ENCODE results near the gene TLE6. TPM values are rescaled to one million over a fixed set of nuclear protein-coding genes. Genes with fewer than 3 reads are reported as not detected.

TLE6 gene
- total and polyA plus RNA-seq, 10 of the 15 experiments (the other 5 are each of a cell fraction or from before 2014, with no cell fraction given) = 2.7 to 13.8 (median 6.4) TPM

- TF ChIP-seq ZNF592 (IDR thresholded peaks at IDR 0.05) (no peak), RB1 (IDR thresholded peaks at IDR 0.05; ENCODE audit: borderline replicate concordance) (no peak), LARP7 (IDR thresholded peaks at IDR 0.05) (no peak)
Measured at GRCh38 chr19:3015126-3016057, 38.0 kb downstream of the TLE6 start (continued).

DNA sequence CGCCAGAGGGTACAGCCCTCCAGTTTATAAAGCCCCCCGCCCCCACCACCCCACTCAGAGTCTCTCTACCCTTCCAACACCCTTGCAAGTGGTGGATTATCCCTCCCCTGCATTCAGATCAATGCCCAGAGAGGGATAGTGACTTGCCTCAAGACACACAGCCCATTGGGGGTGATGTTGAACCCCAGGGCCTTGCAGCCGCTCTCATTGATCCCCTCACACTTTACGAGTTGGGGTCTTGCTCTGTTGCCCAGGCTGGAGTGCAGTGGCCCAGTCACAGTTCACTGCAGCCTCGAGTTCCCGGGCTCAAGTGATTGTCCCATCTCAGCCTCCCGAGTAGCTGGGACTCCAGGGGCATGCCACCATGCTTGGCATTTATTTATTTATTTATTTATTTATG lies 40.6 kb downstream of the TLE6 start:
- ATAC-seq (no peak), DNase-seq (ENCODE audit: low read depth, low spot score) (no peak), FAIRE-seq (no peak)
- no peaks in the 10 kb centered on the region for H3K79me2 ChIP-seq (ENCODE audit: control insufficient read depth, insufficient read depth, low read length)
- no peaks in the 10 kb centered on the region for H4K20me1 ChIP-seq (ENCODE audit: control insufficient read depth, insufficient read depth)
- no peaks in the 10 kb centered on the region for H3K4me1 ChIP-seq (ENCODE audit: control insufficient read depth, insufficient read depth, low read length)
- H3K4me2 ChIP-seq (ENCODE audit: control insufficient read depth, insufficient read depth) = no peak overlapping the region
- H3K4me3 ChIP-seq = no peak overlapping the region
- H2AFZ ChIP-seq (ENCODE audit: control insufficient read depth, low read depth, low read length) = no peak overlapping the region
- no peak overlapping the region for H3K9ac ChIP-seq (ENCODE audit: control insufficient read depth, insufficient read depth, low read length)
- in situ Hi-C loops (cut with MboI) (no loop called here), intact Hi-C loops (cut with micrococcal nuclease; ENCODE audit: unreplicated experiment) (no loop called here)
- no peaks in the 10 kb centered on the region for H3K9me3 ChIP-seq (replicated peaks; ENCODE audit: control insufficient read depth, insufficient read depth, low read length)
- no peak overlapping the region for H3K27ac ChIP-seq (ENCODE audit: control insufficient read depth, insufficient read depth)
- no TSS peak for BruUV-seq (replicated peaks)
- RAD21 ChIA-PET (ENCODE audit: unreplicated experiment) = no interaction called here
- CTCF ChIA-PET = no interaction called here
- no peaks in the 10 kb centered on the region for H3K36me3 ChIP-seq (ENCODE audit: control insufficient read depth in 2 of 2, insufficient read depth in 2 of 2, low read length in 1 of 2)
- POLR2A ChIA-PET = no interaction called here
- SMC1A ChIA-PET (ENCODE audit: uncharacterized antibody, unreplicated experiment) = interaction anchor here (0.6 kb wide), 1 partner anchor 223 kb away, joined by 3 read pairs; no protein-coding TSS in a partner anchor
- no peaks in the 10 kb centered on the region for H3K27me3 ChIP-seq (replicated peaks in 1 of 2; ENCODE audit: control insufficient read depth in 2 of 2, insufficient read depth in 2 of 2, low read length in 1 of 2)
- WGBS (ENCODE audit: insufficient coverage, insufficient replicate concordance, low lambda C conversion rate, missing lambda C conversion rate) = 22% methylated on average over 7 of the region's 7 CpGs
- TF ChIP-seq HCFC1 (IDR thresholded peaks at IDR 0.05; ENCODE audit: low read length) (no peak), CEBPZ (IDR thresholded peaks at IDR 0.05; ENCODE audit: low read depth, low read length) (no peak), ZBED1 (IDR thresholded peaks at IDR 0.05; ENCODE audit: borderline replicate concordance) (no peak), ATF2 (IDR thresholded peaks at IDR 0.05; ENCODE audit: low read length) (no peak), HSF1 (IDR thresholded peaks at IDR 0.05; ENCODE audit: low read depth, low read length) (no peak), MEF2A (IDR thresholded peaks at IDR 0.05; ENCODE audit: insufficient read depth, low read depth, low read length) (no peak), PAX8 (IDR thresholded peaks at IDR 0.05) (no peak)

Data from GM12878 (cell line).